Astrocyte of the cerebellum (primary cell): ENCODE results near the gene WNT3.
"Not testable (repeated sequence)": the region's sequence is repeated elsewhere in the genome, so short reads cannot be mapped to it uniquely, and the experiment has no call there.

Source experiments
- DNase-seq: peaks from one replicate; pipeline ENCODE4 v3.0.0-alpha.2; 2011; ENCODE audit warnings: low read depth
- H3K4me3 ChIP-seq: 2 replicates; pipeline ENCODE4 v1.5.1; 2011; ENCODE audit warnings: mild to moderate bottlenecking, low read depth, low read length, moderate library complexity
- in situ Hi-C: cut with HindIII; loops from 2 replicates; pipeline ENCODE4 v1.10.0; 2017; ENCODE audit warnings: low sequenced_read_pairs
- TF ChIP-seq, protein P1 (sequence below): IDR thresholded peaks from 2 replicates; pipeline ENCODE4 v1.5.1; 2012; ENCODE audit warnings: low read length, low read depth, moderate library complexity, mild to moderate bottlenecking; ENCODE audit errors: missing control alignments

The WNT3 gene

GRCh38 chr17:46764709-46765401, 53.6 kb downstream of the WNT3 start:
- no peak overlapping the region for H3K4me3 ChIP-seq
- in situ Hi-C loops, result no loop called here
- TF ChIP-seq, protein P1, sequence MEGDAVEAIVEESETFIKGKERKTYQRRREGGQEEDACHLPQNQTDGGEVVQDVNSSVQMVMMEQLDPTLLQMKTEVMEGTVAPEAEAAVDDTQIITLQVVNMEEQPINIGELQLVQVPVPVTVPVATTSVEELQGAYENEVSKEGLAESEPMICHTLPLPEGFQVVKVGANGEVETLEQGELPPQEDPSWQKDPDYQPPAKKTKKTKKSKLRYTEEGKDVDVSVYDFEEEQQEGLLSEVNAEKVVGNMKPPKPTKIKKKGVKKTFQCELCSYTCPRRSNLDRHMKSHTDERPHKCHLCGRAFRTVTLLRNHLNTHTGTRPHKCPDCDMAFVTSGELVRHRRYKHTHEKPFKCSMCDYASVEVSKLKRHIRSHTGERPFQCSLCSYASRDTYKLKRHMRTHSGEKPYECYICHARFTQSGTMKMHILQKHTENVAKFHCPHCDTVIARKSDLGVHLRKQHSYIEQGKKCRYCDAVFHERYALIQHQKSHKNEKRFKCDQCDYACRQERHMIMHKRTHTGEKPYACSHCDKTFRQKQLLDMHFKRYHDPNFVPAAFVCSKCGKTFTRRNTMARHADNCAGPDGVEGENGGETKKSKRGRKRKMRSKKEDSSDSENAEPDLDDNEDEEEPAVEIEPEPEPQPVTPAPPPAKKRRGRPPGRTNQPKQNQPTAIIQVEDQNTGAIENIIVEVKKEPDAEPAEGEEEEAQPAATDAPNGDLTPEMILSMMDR, result no peak
- DNase-seq, result peak; percentile 65

GRCh38 chr17:46764000-46764708, 54.3 kb downstream of the WNT3 start:
- in situ Hi-C loops, result no loop called here
- DNase-seq, result no peak
- TF ChIP-seq, protein P1, result no peak
- H3K4me3 ChIP-seq, result no peak overlapping the region

DNA sequence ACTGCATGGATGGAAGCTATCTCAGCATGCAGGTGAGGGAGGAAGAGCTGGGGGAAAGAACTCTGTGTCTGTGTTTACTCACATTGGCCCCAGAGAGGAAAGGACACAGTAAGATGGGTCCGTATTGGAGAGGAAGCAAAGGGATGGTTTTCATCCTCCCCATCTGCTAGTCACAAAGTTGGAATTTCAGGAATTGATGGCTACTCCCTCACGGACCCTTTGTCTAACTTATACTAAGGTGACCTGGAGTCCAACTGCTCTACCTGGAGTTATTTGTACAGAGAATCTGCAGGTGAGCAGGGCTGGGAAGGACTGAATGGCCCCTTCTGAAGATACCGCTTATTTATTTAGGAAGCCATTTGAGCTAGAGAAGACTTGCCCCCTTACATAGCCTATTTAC, 55.1 kb downstream of the WNT3 start:
- in situ Hi-C loops, result no loop called here
- TF ChIP-seq, protein P1, result no peak
- no peak overlapping the region for H3K4me3 ChIP-seq
- no peak for DNase-seq

DNA sequence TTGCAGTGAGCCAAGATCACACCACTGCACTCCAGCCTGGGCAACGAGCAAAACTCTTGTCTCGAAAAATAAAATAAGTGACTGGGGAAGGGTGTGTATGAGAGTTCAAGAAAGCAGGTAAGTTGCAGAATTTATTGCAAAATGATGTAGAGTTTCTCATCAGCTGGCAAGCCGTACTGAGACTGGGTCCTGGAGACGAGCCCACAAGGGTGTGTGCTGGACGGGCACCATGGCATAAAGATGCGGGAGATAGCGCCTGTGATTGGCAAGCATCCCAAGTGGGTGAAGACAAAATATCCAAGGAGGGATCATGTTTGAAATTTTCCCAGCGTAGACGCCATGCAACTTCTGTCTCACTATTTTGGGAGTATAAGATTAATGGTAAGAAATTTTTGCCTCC, 59.4 kb downstream of the WNT3 start:
- no peak overlapping the region for H3K4me3 ChIP-seq
- in situ Hi-C loops, result no loop called here
- TF ChIP-seq, protein P1, result no peak
- DNase-seq, result no peak

GRCh38 chr17:46758614-46759013, 59.9 kb downstream of the WNT3 start:
- TF ChIP-seq, protein P1, result no peak
- no peak for DNase-seq
- no peak overlapping the region for H3K4me3 ChIP-seq
- in situ Hi-C loops, result no loop called here

DNA sequence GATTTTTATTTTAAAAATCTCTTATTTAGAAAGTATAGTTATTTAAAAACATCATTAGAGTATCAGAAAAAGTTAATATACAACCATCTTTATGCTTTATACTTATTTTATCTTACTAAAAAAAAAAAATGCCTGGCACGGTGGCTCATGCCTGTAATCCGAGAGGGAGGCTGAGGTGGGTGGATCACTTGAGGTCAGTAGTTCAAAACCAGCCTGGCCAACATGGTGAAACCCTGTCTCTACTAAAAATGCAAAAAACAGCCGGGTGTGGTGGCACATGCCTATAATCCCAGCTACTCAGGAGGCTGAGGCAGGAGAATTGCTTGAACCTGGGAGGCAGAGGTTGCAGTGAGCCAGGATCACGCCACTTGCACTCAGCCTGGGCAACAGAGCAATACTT, 60.9 kb downstream of the WNT3 start:
- H3K4me3 ChIP-seq, DNase-seq, in situ Hi-C loops: not testable (repeated sequence)

DNA sequence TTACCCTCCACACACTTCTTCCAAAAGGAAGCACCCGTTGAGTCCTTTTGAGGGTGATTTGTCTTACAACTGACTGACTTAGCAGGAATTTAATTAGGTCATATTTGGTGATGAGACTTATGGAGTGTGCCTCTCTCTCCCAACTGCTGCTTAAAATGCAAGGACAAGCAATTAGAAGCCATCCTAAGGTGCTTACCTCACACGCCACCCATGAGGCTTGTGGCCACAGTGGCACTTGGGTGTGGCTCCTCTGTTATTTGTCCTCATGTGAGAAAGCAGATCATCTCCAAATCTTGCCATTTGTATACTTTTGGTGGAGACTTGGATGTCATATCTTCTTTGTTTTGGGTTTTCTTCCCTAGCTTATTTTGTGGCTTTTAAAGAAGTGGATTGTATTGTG, 61.6 kb downstream of the WNT3 start:
- TF ChIP-seq, protein P1, result no peak
- in situ Hi-C loops, result no loop called here
- no peak overlapping the region for H3K4me3 ChIP-seq
- DNase-seq, result no peak
